GM21576 (cell line): ENCODE measurements around the gene FSD1.
"Not testable (repeated sequence)": the region's sequence is repeated elsewhere in the genome, so short reads cannot be mapped to it uniquely, and the experiment has no call there.

ENCODE experiments used
- ATAC-seq: cut with Tn5 transposase; IDR thresholded peaks from one replicate; pipeline ENCODE4 v1.9.1; 2021; ENCODE audit warnings: mild to moderate bottlenecking, moderate library complexity; ENCODE audit not compliant: unreplicated experiment

FSD1 gene

DNA sequence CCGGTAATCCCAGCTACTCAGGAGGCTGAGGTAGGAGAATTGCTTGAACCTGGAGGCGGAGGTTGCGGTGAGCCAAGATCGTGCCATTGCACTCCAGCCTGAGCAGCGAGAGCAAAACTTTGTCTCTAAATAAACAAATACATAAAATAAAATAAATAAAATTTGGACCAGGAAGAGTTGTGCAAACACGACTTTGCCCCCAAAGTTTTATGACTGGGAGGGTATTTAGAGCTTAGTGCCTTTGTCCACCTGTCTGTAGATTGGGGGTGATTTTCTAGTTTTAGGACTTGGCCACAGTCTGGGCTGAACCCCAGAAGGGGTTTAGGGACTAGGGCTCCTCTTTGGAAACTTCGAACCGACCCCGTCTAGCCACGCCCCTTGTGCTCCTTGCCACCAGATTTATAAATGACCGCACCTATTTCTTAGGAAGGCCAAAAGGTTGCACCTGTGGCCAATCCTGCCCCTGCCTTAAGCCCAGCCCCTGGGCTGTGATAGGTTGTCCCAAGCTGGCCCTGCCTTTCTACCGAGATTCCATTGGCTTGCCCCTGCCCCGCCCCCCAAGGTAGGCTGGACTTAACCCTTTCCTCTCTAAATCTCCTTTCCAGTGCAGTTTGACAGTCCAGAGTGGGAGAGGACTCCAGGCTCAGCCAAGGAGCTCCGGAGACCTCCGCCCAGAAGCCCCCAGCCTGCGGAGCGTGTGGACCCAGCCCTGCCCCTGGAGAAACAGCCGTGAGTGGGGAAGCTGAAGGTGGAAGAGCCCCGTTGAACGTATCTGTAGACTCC is 20.0 kb upstream of the FSD1 start:
- no peak for ATAC-seq

DNA sequence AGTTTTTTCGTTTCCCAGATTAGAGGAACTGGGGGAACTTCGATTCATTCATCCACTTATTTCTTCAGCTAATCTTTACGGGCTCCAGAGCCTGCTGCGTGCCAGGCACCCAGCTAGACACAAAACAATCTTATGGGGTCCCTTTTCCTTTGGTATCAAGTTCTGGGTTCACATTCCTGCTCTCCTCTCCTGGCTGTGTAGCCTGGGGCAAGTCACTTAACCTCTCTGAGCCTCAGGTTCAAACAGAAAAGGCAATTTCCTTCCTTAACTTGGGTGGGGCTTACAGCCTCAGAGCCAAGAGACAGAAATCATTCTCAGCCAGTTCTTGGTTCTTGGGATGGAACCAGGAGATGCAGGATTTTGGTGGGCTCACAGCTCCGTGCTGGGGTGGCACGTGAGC is 19.4 kb upstream of the FSD1 start:
- ATAC-seq: no peak

DNA sequence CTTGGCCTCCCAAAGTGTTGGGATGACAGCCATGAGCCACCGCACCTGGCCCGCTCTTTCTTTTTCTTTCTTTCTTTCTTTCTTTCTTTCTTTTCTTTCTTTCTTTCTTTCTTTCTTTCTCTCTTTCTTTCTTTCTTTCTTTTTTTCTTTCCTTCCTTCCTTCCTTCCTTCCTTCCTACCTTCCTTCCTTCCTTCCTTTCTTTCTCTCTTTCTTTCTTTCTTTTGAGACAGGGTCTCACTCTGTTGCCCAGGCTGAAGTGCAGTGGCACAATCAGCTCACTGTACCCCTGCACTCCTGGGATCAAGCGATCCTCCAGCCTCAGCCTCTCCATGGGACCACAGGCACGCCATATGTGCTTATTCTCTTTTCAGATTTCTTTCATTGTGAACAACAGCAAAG is 18.3 kb upstream of the FSD1 start:
- not testable (repeated sequence) for ATAC-seq

GRCh38 chr19:4288091-4288777 is 16.2 kb upstream of the FSD1 start:
- ATAC-seq: no peak

- no peak for ATAC-seq
Measured at GRCh38 chr19:4291184-4291732, 13.1 kb upstream of the FSD1 start.

DNA sequence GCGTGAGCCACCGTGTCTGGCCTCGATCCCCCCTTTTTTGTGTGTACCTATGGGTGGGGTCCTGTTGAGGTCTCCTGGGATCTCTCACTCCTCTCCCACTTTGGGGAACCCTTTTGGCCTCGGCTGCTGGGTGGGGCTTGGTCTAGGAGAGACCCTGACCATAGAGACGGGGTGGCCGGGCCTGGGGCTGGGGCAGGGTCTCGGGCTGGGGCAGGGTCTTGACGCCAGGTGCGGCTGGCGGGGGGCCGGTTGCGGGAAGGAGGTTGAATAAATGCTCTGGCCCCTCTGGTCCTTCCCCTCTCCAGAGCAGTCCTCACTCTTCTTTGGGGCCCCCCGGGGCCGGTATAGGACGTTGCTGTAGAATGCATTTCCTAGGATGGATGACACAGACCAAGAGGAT is 11.9 kb upstream of the FSD1 start:
- ATAC-seq: no peak

DNA sequence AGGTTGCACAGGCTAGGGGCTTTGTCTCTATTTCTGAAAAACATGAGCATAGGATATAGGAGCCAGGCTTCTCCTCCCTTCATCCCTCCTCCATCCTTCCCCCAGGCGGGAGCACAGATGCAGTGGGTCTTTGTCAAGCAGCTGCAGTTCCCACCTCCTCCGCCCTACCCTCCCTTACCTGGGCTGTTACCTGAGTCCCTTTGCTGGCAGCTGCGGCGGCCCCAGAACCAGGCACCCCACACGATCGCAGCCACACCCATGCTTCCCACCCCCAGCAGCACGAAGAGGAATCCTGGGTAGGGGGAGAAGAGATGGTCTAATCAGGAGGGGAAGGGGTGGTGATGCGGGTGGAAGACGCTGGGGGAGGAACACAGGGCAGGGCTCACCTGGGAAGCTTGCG is 10.0 kb upstream of the FSD1 start:
- ATAC-seq: no peak

- ATAC-seq: no peak
Measured at GRCh38 chr19:4295972-4296771, 8.2 kb upstream of the FSD1 start.

GRCh38 chr19:4297901-4298809 is 6.2 kb upstream of the FSD1 start:
- no peak for ATAC-seq

DNA sequence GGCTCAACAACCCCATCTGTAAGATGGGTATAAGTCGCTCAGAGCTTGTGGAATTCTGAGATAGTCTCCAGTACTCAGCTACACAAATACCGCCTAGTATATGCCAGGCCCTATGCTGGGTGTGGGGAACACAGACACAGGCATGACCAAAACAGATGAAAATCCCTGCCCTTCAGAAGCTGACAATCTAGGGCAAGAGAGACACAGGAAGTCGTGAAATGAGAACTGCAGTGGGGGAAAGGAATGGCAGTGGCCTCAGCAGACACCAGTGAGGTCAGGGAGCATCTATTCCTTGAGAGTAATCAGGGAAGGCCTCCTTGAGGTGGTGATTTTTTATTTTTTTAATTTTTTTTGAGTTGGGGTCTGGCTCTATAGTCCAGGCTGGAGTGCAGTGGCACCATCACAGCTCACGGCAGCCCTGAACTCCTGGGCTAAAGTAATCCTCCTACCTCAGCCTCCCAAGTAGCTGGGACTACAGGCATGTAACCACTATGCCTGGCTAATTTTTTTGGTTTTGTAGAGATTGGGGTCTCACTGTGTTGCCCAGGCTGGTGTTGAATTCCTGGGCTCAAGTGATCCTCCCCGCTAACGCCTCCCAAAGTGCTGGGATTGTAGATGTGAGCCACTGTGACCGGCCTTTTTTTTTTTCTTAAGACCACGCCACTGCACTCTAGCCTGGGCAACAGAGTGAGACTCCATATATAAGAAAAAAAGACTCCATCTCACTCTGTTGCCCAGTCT is 5.4 kb upstream of the FSD1 start:
- no peak for ATAC-seq

- ATAC-seq: no peak
Measured at GRCh38 chr19:4300589-4300988, 3.8 kb upstream of the FSD1 start.

GRCh38 chr19:4301590-4302242 is 2.7 kb upstream of the FSD1 start:
- no peak for ATAC-seq

- ATAC-seq: no peak
Measured at GRCh38 chr19:4302243-4302640, 2.2 kb upstream of the FSD1 start, which contains the start of gene TMIGD2. TMIGD2 (minus strand) TSS chr19:4302389; CDS start chr19:4302385, 4 bp downstream.

- no peak for ATAC-seq
Measured at GRCh38 chr19:4303819-4304537, 420 bp upstream of the FSD1 start.

DNA sequence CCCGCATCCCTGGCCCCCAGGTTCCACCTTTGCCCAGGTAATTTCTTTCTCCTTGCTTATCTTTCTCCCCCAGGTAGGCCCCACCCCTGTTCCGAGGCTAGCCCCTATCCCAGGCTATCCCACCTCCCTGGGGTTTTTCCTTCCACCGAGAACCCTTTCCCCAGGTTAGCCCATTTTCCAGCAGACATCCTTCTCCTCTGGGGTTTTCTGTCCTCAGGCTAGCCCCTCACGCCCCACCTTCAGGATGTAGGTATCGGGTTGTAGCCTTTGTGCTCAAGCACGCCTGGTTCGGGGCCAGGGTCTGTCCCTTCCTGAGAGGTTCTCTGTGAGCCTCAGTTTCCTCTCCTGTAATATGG is 837 bp downstream of the FSD1 start:
- no peak for ATAC-seq

GRCh38 chr19:4305659-4306058 is 1.3 kb downstream of the FSD1 start:
- ATAC-seq: no peak

- ATAC-seq: no peak
Measured at GRCh38 chr19:4310247-4311121, 6.1 kb downstream of the FSD1 start.
